ENCODE results near the gene SCIN.

GRCh38 chr7:12699299-12699698 lies 128.8 kb downstream of the SCIN start:
- TF ChIP-seq SIN3A (conservative IDR thresholded peaks at IDR 0.05 in 1 of 2, IDR thresholded peaks at IDR 0.05 in 1 of 2; ENCODE audit: low read depth in 1 of 2, low read length in 2 of 2) (no peak), EZH2 (IDR thresholded peaks at IDR 0.05; ENCODE audit: low read depth, low read length, severe bottlenecking) (no peak), POLR2A (IDR thresholded peaks at IDR 0.05; ENCODE audit: control extremely low read depth in 1 of 2, low read depth in 2 of 2, low read length in 2 of 2) (no peak), CTCF (IDR thresholded peaks at IDR 0.05; ENCODE audit: control extremely low read depth in 1 of 3, insufficient read depth in 1 of 3, low read depth in 1 of 3, low read length in 3 of 3) (no peak), CREB1 (IDR thresholded peaks at IDR 0.05) (no peak), YY1 (IDR thresholded peaks at IDR 0.05; ENCODE audit: low read depth, low read length) (no peak), POLR2AphosphoS5 (IDR thresholded peaks at IDR 0.05; ENCODE audit: low read depth, low read length) (no peak), EP300 (IDR thresholded peaks at IDR 0.05; ENCODE audit: borderline replicate concordance in 1 of 2, low read depth in 2 of 2, low read length in 2 of 2) (no peak), NRF1 (IDR thresholded peaks at IDR 0.05; ENCODE audit: low read depth, low read length) (no peak), ASH2L (IDR thresholded peaks at IDR 0.05; ENCODE audit: low read length) (no peak), USF2 (IDR thresholded peaks at IDR 0.05; ENCODE audit: low read length) (no peak)
